Stimulated activated memory B cell treated with anti-CD40 and anti-IgM and Interleukin-4, amounts not matched to agents 10 μg/mL and 1 μg/mL and 100 μg/mL, for 72 hours (primary cell): ENCODE measurements around the gene COMMD6.

ENCODE experiments used
- ATAC-seq: fragments of 150-1000 bp; cut with Tn5 transposase; 2 replicates; pipeline ENCODE4 v1.10.0; 2021
- H3K27ac Mint-ChIP-seq: one replicate; pipeline ENCODE4 v1.8.0; 2022; ENCODE audit warnings: mild to moderate bottlenecking, mixed read lengths
- H3K27me3 Mint-ChIP-seq: one replicate; pipeline ENCODE4 v1.8.0; 2022; ENCODE audit warnings: mixed read lengths
- H3K36me3 Mint-ChIP-seq: one replicate; pipeline ENCODE4 v1.8.0; 2022; ENCODE audit warnings: mixed read lengths
- H3K4me1 Mint-ChIP-seq: one replicate; pipeline ENCODE4 v1.8.0; 2022; ENCODE audit warnings: mixed read lengths
- H3K4me3 Mint-ChIP-seq: one replicate; pipeline ENCODE4 v1.8.0; 2022; ENCODE audit warnings: mild to moderate bottlenecking, moderate library complexity, mixed read lengths
- H3K9me3 Mint-ChIP-seq: one replicate; pipeline ENCODE4 v1.8.0; 2022; ENCODE audit warnings: mixed read lengths

Gene COMMD6

DNA sequence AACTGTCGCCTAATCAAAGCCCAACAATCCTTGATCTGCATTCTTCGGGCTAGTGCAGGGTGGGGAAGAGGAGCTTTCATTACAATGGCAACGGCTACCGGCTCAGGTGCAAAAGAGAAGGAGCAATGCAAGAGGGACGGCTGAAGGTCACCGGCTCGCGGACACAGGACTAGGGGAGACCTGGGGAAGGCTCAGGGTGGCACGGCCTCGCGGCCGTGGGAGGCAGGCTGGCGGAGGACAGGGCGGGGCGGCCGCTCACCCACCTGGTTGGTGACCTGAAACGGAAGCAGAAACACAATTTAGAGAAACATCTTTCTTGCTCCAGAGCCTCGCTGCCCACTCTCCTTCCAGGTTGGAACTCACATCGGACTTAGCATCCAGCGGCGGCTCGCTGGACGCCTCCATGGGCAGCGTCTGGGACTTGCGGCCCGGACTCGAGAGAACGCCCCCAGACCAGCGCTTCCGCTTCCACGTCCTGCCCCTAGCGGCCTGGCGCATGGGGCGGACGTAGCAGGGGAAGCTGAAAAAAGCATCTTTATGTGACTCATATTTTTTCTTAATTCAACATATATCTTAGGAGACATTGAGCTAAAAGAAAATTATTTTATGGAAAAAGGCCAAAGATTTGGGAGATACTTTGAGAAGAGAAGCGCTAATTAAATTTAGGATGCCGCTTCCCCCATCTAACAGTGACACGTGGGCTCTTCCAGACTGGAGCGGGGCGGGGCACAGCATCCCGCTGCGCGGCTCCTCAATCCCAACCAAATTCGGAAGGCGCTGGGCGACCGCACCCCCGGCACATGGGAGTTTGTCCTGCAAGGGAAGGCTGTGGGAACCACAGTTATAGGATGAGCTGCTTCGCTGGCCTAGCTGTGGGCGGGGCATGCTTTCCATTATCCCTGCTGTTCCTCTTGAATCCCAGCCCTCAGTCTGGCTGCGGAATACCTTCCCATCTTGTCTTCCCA, at the start of gene COMMD6:
TSS of gene COMMD6 (minus strand) at position 441 of the 965 bp plus-strand sequence. CDS start at position 405, 36 bp downstream.
- ATAC-seq: peak; percentile 94
- Mint-ChIP-seq H3K27ac (peak within 1 kb of the TSS; percentile 95), H3K27me3 (no peaks in the 10 kb centered on the region), H3K36me3 (peaks cover 12% of the 10 kb centered on the region), H3K4me3 (peak within 1 kb of the TSS; percentile 99), H3K4me1 (peaks cover 41% of the 10 kb centered on the region), H3K9me3 (no peaks in the 10 kb centered on the region)

DNA sequence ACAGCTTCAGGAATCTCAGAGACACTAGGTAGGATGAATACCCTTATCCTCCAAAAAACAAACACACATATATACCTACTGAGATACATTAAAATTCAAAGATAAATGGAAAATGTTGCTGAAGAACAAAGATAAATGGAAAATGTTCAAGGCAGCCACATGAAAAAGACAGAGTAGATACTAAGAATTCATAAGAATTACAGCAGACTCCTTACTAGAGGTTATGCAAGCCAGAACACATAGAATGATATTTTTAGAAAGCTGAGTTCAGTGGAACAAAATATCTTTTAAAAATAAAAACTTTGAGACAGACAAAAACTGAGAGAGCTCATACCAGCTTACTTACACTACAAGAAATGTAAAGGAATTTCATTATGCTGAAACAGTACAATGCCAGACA, 47.5 kb upstream of the COMMD6 start:
- peaks cover 23% of the 10 kb centered on the region for H3K4me1 Mint-ChIP-seq
- H3K9me3 Mint-ChIP-seq: peaks cover 6% of the 10 kb centered on the region
- peaks cover 52% of the 10 kb centered on the region for H3K36me3 Mint-ChIP-seq
- no peak overlapping the region for H3K4me3 Mint-ChIP-seq
- H3K27me3 Mint-ChIP-seq: no peaks in the 10 kb centered on the region
- no peak for ATAC-seq
- H3K27ac Mint-ChIP-seq: no peak overlapping the region

DNA sequence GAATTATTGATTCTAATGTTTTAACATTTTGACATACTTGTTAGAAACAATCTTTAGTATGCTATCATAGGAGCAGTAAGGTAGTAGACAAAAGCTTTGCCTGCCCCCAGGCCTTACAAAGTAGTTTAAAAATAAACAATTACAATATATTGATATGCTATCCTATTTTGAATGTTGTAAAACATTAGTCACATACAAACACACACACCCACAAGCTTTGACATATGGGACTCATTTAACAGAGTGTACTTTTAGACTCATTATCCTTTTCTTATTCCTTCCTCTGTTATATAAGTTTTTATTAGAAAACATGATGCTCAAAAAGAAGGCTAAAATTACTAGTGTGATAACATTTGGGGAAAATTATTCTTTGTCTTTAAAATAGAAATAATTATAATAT, 45.5 kb upstream of the COMMD6 start:
- no peak overlapping the region for H3K4me3 Mint-ChIP-seq
- ATAC-seq: no peak
- H3K36me3 Mint-ChIP-seq: peaks cover 54% of the 10 kb centered on the region
- H3K9me3 Mint-ChIP-seq: peaks cover 6% of the 10 kb centered on the region
- H3K4me1 Mint-ChIP-seq: peaks cover 23% of the 10 kb centered on the region
- H3K27ac Mint-ChIP-seq: no peak overlapping the region
- no peaks in the 10 kb centered on the region for H3K27me3 Mint-ChIP-seq

DNA sequence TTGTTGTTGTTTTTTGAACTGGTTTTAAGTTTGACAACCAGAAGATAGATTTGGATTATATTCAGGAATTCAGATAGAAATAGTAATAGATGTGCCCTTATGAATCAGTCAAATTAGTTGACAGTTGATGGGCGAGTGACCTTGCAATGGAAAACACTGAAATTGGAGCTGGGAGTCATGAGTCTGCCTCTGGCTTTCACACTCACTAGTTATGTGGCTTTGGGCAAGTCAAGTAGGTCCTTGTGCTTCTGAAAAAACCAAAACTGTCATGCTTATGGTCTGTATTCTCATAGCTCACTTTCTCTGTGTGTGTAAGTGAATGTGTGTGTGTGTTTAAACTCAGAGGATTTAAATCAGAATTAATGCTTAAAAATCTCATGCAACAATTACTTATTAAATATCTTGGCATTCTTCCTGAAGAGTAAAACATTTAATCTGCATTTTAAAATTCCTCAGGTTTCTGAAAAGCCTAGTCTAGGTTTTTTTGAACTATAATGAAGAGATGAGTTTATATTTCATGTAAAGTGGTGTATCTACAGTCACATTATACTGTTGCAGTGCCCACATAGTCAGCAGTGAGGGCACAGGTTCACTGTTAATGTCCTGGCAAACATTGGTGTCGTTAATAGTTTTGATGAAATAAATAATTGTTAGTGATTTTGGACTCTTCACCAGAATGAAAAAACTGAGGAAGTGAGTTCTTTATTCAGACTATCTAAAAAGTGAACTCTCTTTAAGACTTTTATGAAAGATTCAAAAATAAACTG, 44.4 kb upstream of the COMMD6 start:
- no peak overlapping the region for H3K4me3 Mint-ChIP-seq

DNA sequence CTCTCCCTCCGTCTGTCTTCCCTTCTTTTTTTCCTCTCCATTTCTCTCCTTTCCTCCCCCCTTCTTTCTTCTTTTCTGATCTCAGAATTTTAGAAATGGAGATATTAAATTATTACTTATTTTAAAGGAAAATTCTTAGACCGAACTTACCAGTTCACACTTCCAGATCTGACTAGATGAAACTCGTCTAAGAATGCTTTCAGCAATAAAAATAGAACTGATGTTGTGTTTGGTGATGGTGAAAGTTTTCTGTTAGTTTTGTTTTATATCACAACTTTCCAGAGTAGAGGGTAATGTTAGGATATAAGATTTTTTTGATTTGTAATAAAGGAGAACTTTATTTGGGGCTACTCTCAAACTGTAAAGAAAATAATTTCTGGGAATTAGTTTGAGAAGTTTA, 41.9 kb upstream of the COMMD6 start:
- no peaks in the 10 kb centered on the region for H3K27me3 Mint-ChIP-seq
- no peak for ATAC-seq
- no peak overlapping the region for H3K27ac Mint-ChIP-seq
- H3K9me3 Mint-ChIP-seq: peaks cover 2% of the 10 kb centered on the region
- H3K4me3 Mint-ChIP-seq: no peak overlapping the region
- H3K36me3 Mint-ChIP-seq: peaks cover 48% of the 10 kb centered on the region
- H3K4me1 Mint-ChIP-seq: peaks cover 6% of the 10 kb centered on the region

More for the DNA sequence above, 44.4 kb upstream of the COMMD6 start:
- H3K27me3 Mint-ChIP-seq: no peaks in the 10 kb centered on the region
- H3K27ac Mint-ChIP-seq: no peak overlapping the region
- peaks cover 49% of the 10 kb centered on the region for H3K36me3 Mint-ChIP-seq
- ATAC-seq: no peak
- H3K4me1 Mint-ChIP-seq: peaks cover 16% of the 10 kb centered on the region
- H3K9me3 Mint-ChIP-seq: peaks cover 6% of the 10 kb centered on the region

DNA sequence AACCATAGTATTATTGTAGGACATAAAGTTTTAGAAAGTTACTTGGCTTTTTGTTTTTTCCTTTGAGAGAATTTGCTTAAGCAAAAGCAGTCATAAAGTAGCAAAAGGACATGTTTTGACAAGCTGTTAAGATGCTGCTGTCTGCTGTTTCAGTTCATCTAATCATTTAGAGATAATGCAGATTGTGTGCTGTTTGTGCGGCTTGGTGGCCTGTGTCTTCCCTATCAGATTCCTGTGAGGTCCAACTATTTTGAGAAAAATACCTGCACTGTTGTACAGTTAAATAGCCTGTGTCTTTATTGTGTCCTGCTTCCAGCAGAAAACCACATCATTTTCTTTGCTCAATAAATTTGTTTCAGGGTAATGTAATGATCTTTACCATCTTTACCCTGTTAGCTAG, 31.9 kb upstream of the COMMD6 start:
- no peak for ATAC-seq
- peaks cover 66% of the 10 kb centered on the region for H3K36me3 Mint-ChIP-seq

DNA sequence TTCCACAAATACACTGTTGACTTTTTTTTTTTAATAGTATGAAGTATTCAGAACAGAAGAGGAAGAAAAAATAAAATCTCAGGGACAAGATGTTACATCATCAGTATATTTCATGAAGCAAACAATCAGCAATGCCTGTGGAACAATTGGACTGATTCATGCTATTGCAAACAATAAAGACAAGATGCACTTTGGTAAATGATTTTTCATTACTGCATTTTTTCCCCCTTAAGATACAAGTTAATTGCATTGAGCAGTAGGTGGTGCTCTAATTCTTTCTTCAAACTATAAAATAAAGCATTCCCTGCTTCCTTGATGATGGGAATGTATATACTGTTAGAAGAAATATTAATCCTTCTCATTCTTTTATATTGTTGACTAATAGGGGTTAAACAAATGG, 29.0 kb upstream of the COMMD6 start:
- no peak overlapping the region for H3K4me3 Mint-ChIP-seq
- H3K27ac Mint-ChIP-seq: no peak overlapping the region
- ATAC-seq: no peak
- H3K4me1 Mint-ChIP-seq: peaks cover 6% of the 10 kb centered on the region
- H3K36me3 Mint-ChIP-seq: peaks cover 47% of the 10 kb centered on the region
- H3K27me3 Mint-ChIP-seq: no peaks in the 10 kb centered on the region
- no peaks in the 10 kb centered on the region for H3K9me3 Mint-ChIP-seq

More for the DNA sequence above, 31.9 kb upstream of the COMMD6 start:
- Mint-ChIP-seq H3K9me3 (no peaks in the 10 kb centered on the region), H3K27me3 (no peaks in the 10 kb centered on the region), H3K27ac (no peak overlapping the region), H3K4me1 (peaks cover 7% of the 10 kb centered on the region), H3K4me3 (no peak overlapping the region)

DNA sequence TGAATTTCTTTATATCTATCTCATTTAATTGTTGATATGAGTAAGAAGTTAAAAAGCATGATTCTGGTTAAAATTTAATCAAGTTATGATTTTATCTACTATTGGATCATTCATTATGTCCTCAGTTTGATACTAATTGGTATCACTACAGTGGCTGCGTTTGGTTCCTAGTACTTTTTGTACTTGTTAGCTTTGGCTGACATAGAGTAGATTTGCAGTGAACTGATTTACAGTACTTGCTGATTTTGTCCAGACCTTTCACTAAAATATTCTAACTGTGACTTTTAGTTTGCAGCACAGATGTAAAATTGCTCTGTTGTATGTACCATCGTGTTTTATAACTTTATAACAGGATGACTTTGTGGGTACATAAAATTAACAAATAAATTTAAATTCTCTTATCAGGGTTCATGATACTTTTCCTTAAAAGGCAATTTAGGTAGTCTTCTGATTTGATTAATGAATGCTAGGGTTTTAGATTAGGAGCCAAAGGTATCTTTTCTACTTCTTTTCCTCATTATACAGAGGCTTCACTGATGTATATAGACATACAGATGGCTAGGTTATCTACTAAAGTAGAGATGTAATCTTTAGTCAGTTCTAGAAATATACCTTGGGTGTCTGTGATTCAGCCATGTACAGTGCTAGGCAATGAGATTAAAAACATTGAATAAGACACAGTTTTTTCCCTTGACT, 20.7 kb upstream of the COMMD6 start:
- no peak for ATAC-seq
- Mint-ChIP-seq H3K27me3 (no peaks in the 10 kb centered on the region), H3K27ac (no peak overlapping the region), H3K4me1 (peaks cover 36% of the 10 kb centered on the region), H3K36me3 (peaks cover 44% of the 10 kb centered on the region), H3K4me3 (no peak overlapping the region), H3K9me3 (no peaks in the 10 kb centered on the region)

DNA sequence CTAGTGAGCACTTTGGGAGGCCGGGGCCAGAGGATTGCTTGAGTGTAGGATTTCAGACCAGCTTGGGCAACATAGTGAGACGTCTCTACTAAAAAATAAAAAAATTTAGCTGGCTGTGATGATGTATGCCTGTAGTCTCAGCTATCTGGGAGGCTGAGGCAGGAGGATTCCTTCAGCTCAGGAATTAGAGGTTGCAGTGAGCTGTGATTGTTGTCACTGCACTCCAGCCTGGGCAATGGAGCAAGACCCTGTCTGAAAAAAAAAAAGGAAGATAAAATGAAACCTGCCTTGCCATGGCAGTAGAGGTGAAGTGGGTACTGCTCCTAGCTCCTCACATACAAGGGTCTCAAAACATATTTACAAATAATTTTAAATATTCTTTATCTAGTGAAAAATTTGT, 19.3 kb upstream of the COMMD6 start:
- Mint-ChIP-seq H3K36me3 (peaks cover 48% of the 10 kb centered on the region), H3K27ac (no peak overlapping the region), H3K4me1 (peaks cover 44% of the 10 kb centered on the region), H3K9me3 (no peaks in the 10 kb centered on the region), H3K4me3 (no peak overlapping the region), H3K27me3 (no peaks in the 10 kb centered on the region)
- ATAC-seq: no peak

DNA sequence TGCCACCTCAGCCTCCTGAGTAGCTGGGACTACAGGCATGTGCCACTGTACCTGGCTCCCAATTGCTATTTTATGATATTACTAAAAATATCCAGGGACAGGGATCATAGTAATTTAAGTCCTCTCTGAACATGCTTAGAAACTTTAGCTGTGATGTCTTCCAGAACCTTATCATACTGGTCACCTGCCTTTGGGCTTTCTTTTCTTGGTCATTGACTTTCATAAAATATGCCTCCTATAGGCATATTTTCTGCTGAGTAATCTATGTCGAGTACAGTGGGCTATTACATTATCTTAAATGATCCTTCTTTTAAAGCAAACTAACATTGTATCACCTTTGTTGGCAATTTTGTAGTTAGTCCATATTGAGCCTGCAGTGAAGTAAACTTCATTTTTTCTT, 18.2 kb upstream of the COMMD6 start:
- H3K36me3 Mint-ChIP-seq: peaks cover 46% of the 10 kb centered on the region
- H3K27me3 Mint-ChIP-seq: no peaks in the 10 kb centered on the region
- H3K9me3 Mint-ChIP-seq: no peaks in the 10 kb centered on the region
- ATAC-seq: no peak
- no peak overlapping the region for H3K4me3 Mint-ChIP-seq
- H3K27ac Mint-ChIP-seq: no peak overlapping the region
- peaks cover 56% of the 10 kb centered on the region for H3K4me1 Mint-ChIP-seq

DNA sequence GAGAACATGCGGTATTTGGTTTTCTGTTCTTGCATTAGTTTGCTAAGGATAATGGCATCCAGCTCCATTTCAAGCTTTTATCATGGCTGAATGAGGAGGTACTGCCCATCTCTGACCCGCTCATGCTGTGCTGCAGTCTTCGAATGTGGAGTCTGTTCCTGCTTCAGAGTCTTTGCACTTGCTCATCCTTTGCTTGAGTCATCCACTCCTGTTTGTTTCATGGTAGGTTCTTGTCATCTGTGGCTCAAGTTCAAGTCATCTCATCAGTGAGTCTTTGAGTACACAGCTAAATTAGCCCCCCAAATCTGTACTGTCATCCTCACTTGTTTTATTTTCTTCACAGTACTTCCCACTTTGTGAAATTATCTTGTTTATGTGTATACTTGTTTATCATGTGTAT, 17.3 kb upstream of the COMMD6 start:
- H3K4me1 Mint-ChIP-seq: peaks cover 59% of the 10 kb centered on the region
- no peaks in the 10 kb centered on the region for H3K27me3 Mint-ChIP-seq
- no peak overlapping the region for H3K27ac Mint-ChIP-seq
- no peak for ATAC-seq
- no peak overlapping the region for H3K4me3 Mint-ChIP-seq
- H3K36me3 Mint-ChIP-seq: peaks cover 38% of the 10 kb centered on the region
- H3K9me3 Mint-ChIP-seq: no peaks in the 10 kb centered on the region

DNA sequence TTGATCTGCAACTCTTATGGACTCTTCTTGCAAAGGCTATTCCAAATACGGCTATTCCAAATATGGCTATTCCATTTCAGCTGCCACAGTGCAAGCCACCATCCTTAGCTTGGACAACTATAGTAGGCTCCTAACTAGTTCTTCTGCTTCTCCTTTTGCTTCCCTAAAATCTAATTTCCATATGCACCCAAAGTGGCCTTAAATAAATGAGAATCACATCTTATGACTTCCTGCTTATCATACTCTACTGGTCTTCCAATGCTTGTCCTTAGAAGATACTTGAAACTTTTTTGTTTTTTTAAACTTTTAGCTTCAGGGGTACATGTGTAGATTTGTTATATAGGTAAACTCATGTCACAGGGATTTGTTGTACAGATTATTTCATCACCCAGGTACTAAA, 16.8 kb upstream of the COMMD6 start:
- ATAC-seq: no peak
- Mint-ChIP-seq H3K4me1 (peaks cover 60% of the 10 kb centered on the region), H3K27ac (no peak overlapping the region), H3K36me3 (peaks cover 38% of the 10 kb centered on the region), H3K27me3 (no peaks in the 10 kb centered on the region), H3K9me3 (no peaks in the 10 kb centered on the region), H3K4me3 (no peak overlapping the region)

DNA sequence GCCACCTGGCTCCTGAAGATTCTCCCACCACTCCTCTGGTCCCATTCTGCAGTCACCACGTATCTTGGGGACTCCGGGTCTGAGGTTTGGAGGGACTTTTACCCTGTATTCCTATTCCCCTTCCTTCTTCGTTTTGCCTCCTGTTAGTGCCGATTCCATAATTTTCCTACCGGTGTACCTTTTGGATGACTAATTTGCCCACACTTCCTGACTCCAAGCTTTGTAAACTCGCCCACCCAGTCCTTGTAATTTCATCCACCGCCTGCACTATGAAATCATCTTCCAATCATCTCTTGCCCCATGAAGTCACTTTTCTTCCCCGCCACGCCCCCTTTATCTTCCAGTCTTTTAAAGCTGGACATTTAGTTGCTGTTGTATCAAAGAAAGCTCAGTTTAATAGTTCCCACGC, 12.5 kb upstream of the COMMD6 start:
- Mint-ChIP-seq H3K4me3 (peak overlapping the region; percentile 93), H3K9me3 (no peaks in the 10 kb centered on the region), H3K27ac (peak overlapping the region; percentile 93), H3K4me1 (peaks cover 53% of the 10 kb centered on the region), H3K27me3 (no peaks in the 10 kb centered on the region), H3K36me3 (peaks cover 22% of the 10 kb centered on the region)
- ATAC-seq: no peak

DNA sequence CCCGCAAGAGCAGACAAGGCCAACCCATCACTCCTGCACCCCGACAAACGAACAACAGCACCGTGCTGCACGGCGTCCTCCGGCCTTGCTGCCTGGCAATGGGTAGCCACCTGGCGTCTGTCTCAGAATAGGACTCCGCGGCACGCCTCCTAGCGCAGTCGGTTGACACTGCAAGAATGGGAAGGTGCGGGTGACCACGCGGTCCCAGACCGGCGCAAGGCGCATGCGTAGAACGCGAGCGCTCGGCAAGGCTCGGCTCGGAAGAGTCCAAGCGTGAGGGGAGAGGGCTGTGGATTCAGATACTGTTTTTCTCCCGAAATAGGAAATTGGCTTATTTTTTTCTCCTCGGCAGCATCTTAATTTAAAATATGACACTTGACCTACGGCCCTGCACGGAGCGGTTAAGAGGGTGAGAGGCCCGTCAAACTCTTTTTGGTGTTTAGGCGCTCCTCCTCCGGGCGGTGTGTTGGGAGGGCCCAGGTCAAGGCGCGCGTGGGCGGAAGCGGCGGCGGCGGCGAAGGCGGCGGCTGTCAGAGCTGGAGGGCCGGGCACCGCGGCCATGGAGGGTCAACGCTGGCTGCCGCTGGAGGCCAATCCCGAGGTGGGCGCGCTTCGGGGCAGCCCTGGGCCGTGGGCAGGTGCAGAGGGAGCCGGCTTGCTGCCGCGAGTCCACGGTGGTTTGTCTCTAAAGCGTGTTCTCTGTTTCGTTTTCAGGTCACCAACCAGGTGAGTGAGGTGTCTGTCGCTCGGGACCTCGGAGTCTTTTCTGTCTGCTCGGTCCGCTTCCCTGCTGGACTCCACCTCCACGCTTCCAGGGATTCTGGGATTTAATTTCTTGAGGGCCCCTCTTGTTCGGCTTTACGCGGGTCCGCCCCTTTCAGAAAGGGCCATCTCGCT, 11.9 kb upstream of the COMMD6 start, which contains the start of gene UCHL3:
TSS of gene UCHL3 (plus strand) at position 530 of the 897 bp plus-strand sequence. CDS start at position 560, 30 bp downstream.
- H3K27ac Mint-ChIP-seq: peak within 1 kb of the TSS; percentile 93
- no peaks in the 10 kb centered on the region for H3K27me3 Mint-ChIP-seq
- peak; percentile 98 for ATAC-seq
- no peaks in the 10 kb centered on the region for H3K9me3 Mint-ChIP-seq
- peaks cover 47% of the 10 kb centered on the region for H3K4me1 Mint-ChIP-seq
- H3K36me3 Mint-ChIP-seq: peaks cover 16% of the 10 kb centered on the region
- peak within 1 kb of the TSS; percentile 93 for H3K4me3 Mint-ChIP-seq
